Gastroesophageal sphincter (tissue), 4 donors: ENCODE results near the gene PTPRU. TPM values are rescaled to one million over a fixed set of nuclear protein-coding genes. Genes with fewer than 3 reads are reported as not detected.

Source experiments
- ATAC-seq: fragments of 150-250 bp; one replicate; pipeline ENCODE4 v1.9.1; 2016; ENCODE audit warnings: mild to moderate bottlenecking, moderate library complexity
- H3K27ac ChIP-seq, 4 donors: fragments of 200-600 bp; sonication (generic) in 3 of 4; 1 replicate in 3 of 4; 2 replicates in 1 of 4; pipeline ENCODE4 v1.5.1; 2016 to 2019
- H3K27me3 ChIP-seq: fragments of 200-600 bp; sonication (generic); one replicate; pipeline ENCODE4 v1.5.1; 2019
- H3K36me3 ChIP-seq, 2 donors: fragments of 200-600 bp; sonication (generic); one replicate each; pipeline ENCODE4 v1.5.1; 2019; ENCODE audit warnings: control low read depth in 1 of 2
- H3K4me1 ChIP-seq, 3 donors: fragments of 200-600 bp; sonication (generic); 1 replicate in 2 of 3; 2 replicates in 1 of 3; pipeline ENCODE4 v1.5.1; 2016 to 2019; ENCODE audit warnings: control low read depth in 2 of 3
- H3K4me3 ChIP-seq, 2 donors: fragments of 200-600 bp; sonication (generic); one replicate each; pipeline ENCODE4 v1.5.1; 2019; ENCODE audit warnings: mild to moderate bottlenecking in 1 of 2, moderate library complexity in 1 of 2
- H3K9me3 ChIP-seq, 3 donors: fragments of 200-600 bp; sonication (generic); one replicate each; pipeline ENCODE4 v1.5.1; 2017 to 2019; ENCODE audit warnings: control low read depth in 2 of 3
- CTCF ChIP-seq, 4 experiments: fragments of 200-600 bp in 2 of 4; fragments of 450-650 bp in 2 of 4; sonication (generic) in 1 of 4; IDR thresholded peaks; one replicate each; pipeline ENCODE4 v1.5.1; 2017 to 2019; ENCODE audit warnings: antibody characterized with exemption in 4 of 4, mild to moderate bottlenecking in 2 of 4, moderate library complexity in 2 of 4
- EP300 ChIP-seq: sonication (generic); formaldehyde crosslinking; IDR thresholded peaks from one replicate; pipeline ENCODE4 v1.6.1; 2017; ENCODE audit warnings: antibody characterized with exemption, mild to moderate bottlenecking
- POLR2A ChIP-seq, 2 donors: fragments of 450-650 bp; IDR thresholded peaks; one replicate each; pipeline ENCODE4 v1.6.1; 2017; ENCODE audit warnings: antibody characterized with exemption in 2 of 2, mild to moderate bottlenecking in 2 of 2, moderate library complexity in 1 of 2
- POLR2AphosphoS5 ChIP-seq: sonication (generic); formaldehyde crosslinking; IDR thresholded peaks from one replicate; pipeline ENCODE4 v1.6.1; 2017; ENCODE audit warnings: antibody characterized with exemption
- WGBS, 2 donors: methylation state at CpG; one replicate each; pipeline ENCODE4 v1.1.5; 2018; ENCODE audit warnings: low coverage in 1 of 2; 5-methylcytosine and 5-hydroxymethylcytosine counted together
- total RNA-seq, 4 donors: library from RNA; depleted of rRNA; stranded (reverse); fragments of >200 nt; gene quantifications; one replicate each; pipeline ENCODE4 v1.1.0, GENCODE V29; 2016

The PTPRU gene
- total RNA-seq, 4 donors from 2014 or later, result 11.1 to 30.5 (median 23.7) TPM

- WGBS, 2 donors, result 68 to 71% methylated on average over 7 to 9 of the region's 16 CpGs
- Histone ChIP-seq H3K9me3 (no peaks in the 10 kb centered on the region), H3K27me3 (peaks cover 22% of the 10 kb centered on the region), H3K4me3 (no peak overlapping the region), H3K4me1 (peaks cover 0 to 7% (median 0%) of the 10 kb centered on the region in 3 donors), H3K27ac (no peak overlapping the region), H3K36me3 (no peaks in the 10 kb centered on the region)
- TF ChIP-seq POLR2AphosphoS5, result no peak
- no peak for TF ChIP-seq EP300
- no peak for TF ChIP-seq POLR2A (IDR thresholded peaks at IDR 0.05)
- no peak for TF ChIP-seq CTCF (IDR thresholded peaks at IDR 0.05)
- no peak for ATAC-seq
Measured at GRCh38 chr1:29243023-29243870, 6.9 kb downstream of the PTPRU start.

GRCh38 chr1:29243871-29244200, 7.5 kb downstream of the PTPRU start:
- Histone ChIP-seq H3K4me1 (peaks cover 0 to under 1% (median 0%) of the 10 kb centered on the region in 3 donors), H3K9me3 (no peaks in the 10 kb centered on the region), H3K27me3 (peaks cover 16% of the 10 kb centered on the region), H3K4me3 (no peak overlapping the region), H3K36me3 (no peaks in the 10 kb centered on the region), H3K27ac (no peak overlapping the region)
- ATAC-seq, result no peak
- WGBS, 2 donors, result 45 to 51% methylated on average over 2 to 3 of the region's 3 CpGs
- TF ChIP-seq POLR2A (IDR thresholded peaks at IDR 0.05) (no peak), POLR2AphosphoS5 (no peak), EP300 (no peak), CTCF (IDR thresholded peaks at IDR 0.05) (no peak)

DNA sequence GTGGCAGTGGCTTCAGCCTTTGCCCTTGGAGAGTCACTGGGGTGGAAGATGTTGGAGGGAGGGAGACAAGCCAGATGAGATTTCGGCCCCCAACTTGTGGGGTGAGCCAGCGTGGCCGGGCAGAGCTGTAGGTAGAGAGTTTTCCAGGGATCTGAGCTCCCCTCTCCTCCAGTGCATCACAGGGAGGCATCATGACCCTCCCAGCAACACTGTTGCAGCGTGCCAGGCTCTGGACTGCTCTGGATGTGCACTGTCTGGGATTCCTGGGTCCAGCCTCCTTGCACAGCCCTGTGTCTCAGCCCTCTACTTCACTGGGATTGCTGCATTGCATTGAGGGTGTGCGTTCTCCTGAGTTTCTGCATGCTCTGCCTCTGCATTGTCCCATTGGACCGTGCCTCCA, 8.9 kb downstream of the PTPRU start:
- WGBS, 2 donors, result 88 to 100% methylated on average over 2 to 3 of the region's 6 CpGs
- no peak overlapping the region for H3K27ac ChIP-seq
- no peak for TF ChIP-seq CTCF (IDR thresholded peaks at IDR 0.05)
- no peak for ATAC-seq
- H3K36me3 ChIP-seq, result no peaks in the 10 kb centered on the region
- H3K9me3 ChIP-seq, result no peaks in the 10 kb centered on the region
- no peak overlapping the region for H3K4me3 ChIP-seq
- H3K27me3 ChIP-seq, result peaks cover 15% of the 10 kb centered on the region
- no peaks in the 10 kb centered on the region for H3K4me1 ChIP-seq

DNA sequence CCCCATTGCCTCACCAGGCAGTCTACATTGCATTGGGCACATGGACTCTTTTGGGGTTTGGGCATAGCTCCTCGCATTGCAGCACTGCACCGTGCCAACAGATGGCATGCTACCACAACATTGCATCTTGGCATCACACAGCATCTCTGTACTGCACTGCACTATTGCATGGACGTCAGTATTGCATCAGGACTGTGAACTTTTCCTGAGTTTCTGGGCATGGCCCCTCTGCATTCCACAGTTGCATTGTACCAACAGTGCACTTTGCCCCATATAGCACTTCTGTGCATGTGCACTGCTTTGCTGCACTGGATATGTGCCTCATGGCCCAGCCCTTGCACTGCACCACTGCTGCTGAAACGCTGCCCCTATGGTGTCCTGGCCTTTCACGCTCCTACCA, 9.6 kb downstream of the PTPRU start:
- no peak for ATAC-seq
- TF ChIP-seq POLR2A (IDR thresholded peaks at IDR 0.05) (no peak), CTCF (IDR thresholded peaks at IDR 0.05) (peak in 1 of 4 experiments; percentile 48)
- H3K4me3 ChIP-seq, result no peak overlapping the region
- no peak overlapping the region for H3K27ac ChIP-seq
- peaks cover 9% of the 10 kb centered on the region for H3K27me3 ChIP-seq
- H3K4me1 ChIP-seq, result no peaks in the 10 kb centered on the region
- H3K9me3 ChIP-seq, result no peaks in the 10 kb centered on the region
- 68 to 88% methylated on average over 2 of the region's 5 CpGs for WGBS, 2 donors
- H3K36me3 ChIP-seq, result no peaks in the 10 kb centered on the region

- no peak for ATAC-seq
- no peak overlapping the region for H3K27ac ChIP-seq
- no peaks in the 10 kb centered on the region for H3K36me3 ChIP-seq
- H3K9me3 ChIP-seq, result no peaks in the 10 kb centered on the region
- H3K4me3 ChIP-seq, result no peak overlapping the region
- no peaks in the 10 kb centered on the region for H3K4me1 ChIP-seq
- no peak for TF ChIP-seq EP300
- TF ChIP-seq POLR2A (IDR thresholded peaks at IDR 0.05), result no peak
- no peak for TF ChIP-seq POLR2AphosphoS5
- no peak for TF ChIP-seq CTCF (IDR thresholded peaks at IDR 0.05)
- 83% methylated on average over 3 of the region's 3 CpGs; no CpG with 5 or more reads in 1 of the 2 donors for WGBS, 2 donors
- H3K27me3 ChIP-seq, result peaks cover 4% of the 10 kb centered on the region
Measured at GRCh38 chr1:29247044-29247443, 10.7 kb downstream of the PTPRU start.
